ENCODE data around the gene LMLN.
"Not testable (repeated sequence)": the region's sequence is repeated elsewhere in the genome, so short reads cannot be mapped to it uniquely, and the experiment has no call there.

LMLN gene

GRCh38 chr3:198080521-198081384 is 120.7 kb downstream of the LMLN start:
- peak; percentile 91 for DNase-seq

- peak; percentile 49 for DNase-seq
These were observed 121.4 kb downstream of the LMLN start for GRCh38 chr3:198081421-198081844.

GRCh38 chr3:198082226-198082625 is 122.2 kb downstream of the LMLN start:
- DNase-seq, result not testable (repeated sequence)

GRCh38 chr3:198088421-198088955 is 128.5 kb downstream of the LMLN start:
- DNase-seq, result no peak

- DNase-seq, result no peak
These were observed 130.8 kb downstream of the LMLN start for GRCh38 chr3:198090795-198091332.

GRCh38 chr3:198092276-198092675 is 132.3 kb downstream of the LMLN start:
- DNase-seq, result no peak

GRCh38 chr3:198093112-198093679 is 133.2 kb downstream of the LMLN start:
- no peak for DNase-seq

All from retina (tissue), 1 donor.